H7 (cell line): Measurements from ENCODE around the gene BATF. TPM values are rescaled to one million over a fixed set of nuclear protein-coding genes. Genes with fewer than 3 reads are reported as not detected.

Experiments used
- DNase-seq: peaks from one replicate; pipeline ENCODE4 v3.0.0; 2012
- H3K27me3 ChIP-seq: 2 replicates; pipeline ENCODE4 v1.6.0; 2011; ENCODE audit warnings: mild to moderate bottlenecking, low read length; ENCODE audit not compliant: control insufficient read depth, insufficient read depth
- H3K36me3 ChIP-seq: replicated peaks from 2 replicates; pipeline ENCODE4 v1.5.1; 2011; ENCODE audit warnings: low read length; ENCODE audit not compliant: control insufficient read depth, insufficient read depth
- H3K4me3 ChIP-seq: 2 replicates; pipeline ENCODE4 v1.5.1; 2011; ENCODE audit warnings: low read depth, mild to moderate bottlenecking, control low read depth, low read length, moderate library complexity; ENCODE audit not compliant: insufficient read depth
- total RNA-seq: library from RNA; depleted of rRNA; stranded (reverse); fragments of >200 nt; shearing (Covaris generic); gene quantifications from 2 replicates; pipeline ENCODE4 v1.2.3, GENCODE V29; 2014

The BATF gene
- total RNA-seq, 1 experiment from 2014 or later = not detected

GRCh38 chr14:75572104-75572503 is 49.8 kb downstream of the BATF start:
- H3K27me3 ChIP-seq = no peaks in the 10 kb centered on the region; the same call in 1 of the 2 replicates
- no peak for DNase-seq
- H3K4me3 ChIP-seq = no peak overlapping the region
- H3K36me3 ChIP-seq = no peaks in the 10 kb centered on the region

DNA sequence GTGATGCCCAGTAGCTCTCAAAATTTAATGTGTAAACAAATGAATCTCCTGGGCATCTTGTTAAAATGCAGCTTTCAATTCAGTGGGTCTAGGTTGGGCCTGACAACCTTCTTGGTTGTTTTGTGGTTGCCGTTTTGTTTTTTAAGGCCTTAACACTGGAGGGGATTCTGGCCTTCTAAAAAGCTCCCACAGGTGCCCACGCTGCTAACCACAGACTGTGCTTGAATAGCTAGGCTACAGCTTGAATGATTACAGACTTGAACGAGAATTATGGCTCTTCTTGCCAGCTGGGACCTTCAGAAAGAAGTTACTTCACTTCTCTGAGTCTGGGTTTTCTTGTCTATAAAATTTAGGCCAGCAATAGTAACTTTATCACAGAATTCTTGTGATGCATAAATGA is 54.8 kb downstream of the BATF start:
- H3K4me3 ChIP-seq = no peak overlapping the region
- peaks cover 5% of the 10 kb centered on the region; the same call in 1 of the 2 replicates for H3K27me3 ChIP-seq
- no peaks in the 10 kb centered on the region for H3K36me3 ChIP-seq
- no peak for DNase-seq

- peak overlapping the region; percentile 55 for H3K4me3 ChIP-seq
- no peaks in the 10 kb centered on the region for H3K36me3 ChIP-seq
- peak; percentile 89 for DNase-seq
- peaks cover 5% of the 10 kb centered on the region; the same call in 1 of the 2 replicates for H3K27me3 ChIP-seq
Observed at GRCh38 chr14:75577729-75578101, 55.4 kb downstream of the BATF start.

DNA sequence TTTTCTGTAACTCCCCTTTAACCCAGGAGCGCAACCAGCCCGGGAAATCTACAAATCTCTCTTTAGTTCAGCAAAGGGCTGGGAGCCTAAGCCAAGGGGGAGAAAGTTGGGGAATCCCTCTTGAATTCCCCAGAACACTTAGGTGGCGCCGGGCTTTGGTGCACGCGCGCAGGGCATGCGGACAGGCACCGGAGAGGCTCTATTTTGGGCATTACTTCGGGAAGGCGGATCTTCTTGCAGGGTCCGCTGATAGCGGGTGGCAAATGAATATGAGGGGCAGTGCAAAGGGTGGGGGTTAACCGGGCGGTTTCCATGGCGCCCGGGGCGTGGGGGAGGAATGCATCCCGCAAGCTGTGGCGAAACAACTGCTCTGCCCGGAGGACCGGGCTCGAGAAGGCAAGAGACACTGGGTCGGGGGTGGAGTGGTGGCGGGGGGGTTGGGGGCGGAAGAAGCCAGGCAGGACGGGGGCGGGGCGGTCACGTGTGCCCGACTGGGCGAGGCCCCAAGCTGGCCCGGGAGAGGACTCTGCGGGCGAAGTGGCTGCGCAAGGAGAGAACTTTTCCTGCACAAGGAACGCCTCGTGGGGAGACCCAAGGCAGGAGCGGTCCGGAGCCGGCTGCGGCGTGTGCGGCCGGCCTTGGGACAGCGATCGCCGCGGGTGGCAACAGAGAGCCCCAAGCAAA is 56.0 kb downstream of the BATF start, which contains the start of gene FLVCR2:
FLVCR2 (plus strand) TSS at position 519 of the 684 bp plus-strand sequence. CDS start 353 bp downstream, outside the sequence.
- Histone ChIP-seq H3K27me3 (peaks cover 5% of the 10 kb centered on the region; the same call in 1 of the 2 replicates), H3K4me3 (peak within 1 kb of the TSS; percentile 55), H3K36me3 (no peaks in the 10 kb centered on the region)
- peak; percentile 95 for DNase-seq

GRCh38 chr14:75578786-75579337 is 56.6 kb downstream of the BATF start:
- no peaks in the 10 kb centered on the region for H3K36me3 ChIP-seq
- peak; percentile 74 for DNase-seq
- peak overlapping the region; percentile 55 for H3K4me3 ChIP-seq
- peaks cover 5% of the 10 kb centered on the region; the same call in 1 of the 2 replicates for H3K27me3 ChIP-seq

- Histone ChIP-seq H3K36me3 (no peaks in the 10 kb centered on the region), H3K27me3 (peaks cover 5% of the 10 kb centered on the region; the same call in 1 of the 2 replicates), H3K4me3 (peak overlapping the region; percentile 55)
- no peak for DNase-seq
Observed at GRCh38 chr14:75579338-75579864, 57.1 kb downstream of the BATF start.

GRCh38 chr14:75579882-75580281 is 57.6 kb downstream of the BATF start:
- H3K36me3 ChIP-seq = no peaks in the 10 kb centered on the region
- no peak overlapping the region for H3K4me3 ChIP-seq
- DNase-seq = no peak
- peaks cover 5% of the 10 kb centered on the region; the same call in 1 of the 2 replicates for H3K27me3 ChIP-seq

GRCh38 chr14:75587388-75587787 is 65.1 kb downstream of the BATF start:
- Histone ChIP-seq H3K27me3 (no peaks in the 10 kb centered on the region), H3K36me3 (no peaks in the 10 kb centered on the region), H3K4me3 (no peak overlapping the region)
- DNase-seq = no peak

- no peak overlapping the region for H3K4me3 ChIP-seq
- DNase-seq = no peak
- H3K36me3 ChIP-seq = no peaks in the 10 kb centered on the region
- H3K27me3 ChIP-seq = no peaks in the 10 kb centered on the region
Observed at GRCh38 chr14:75589931-75590330, 67.7 kb downstream of the BATF start.

GRCh38 chr14:75591331-75591946 is 69.2 kb downstream of the BATF start:
- no peaks in the 10 kb centered on the region for H3K27me3 ChIP-seq
- no peaks in the 10 kb centered on the region for H3K36me3 ChIP-seq
- no peak for DNase-seq
- no peak overlapping the region for H3K4me3 ChIP-seq

DNA sequence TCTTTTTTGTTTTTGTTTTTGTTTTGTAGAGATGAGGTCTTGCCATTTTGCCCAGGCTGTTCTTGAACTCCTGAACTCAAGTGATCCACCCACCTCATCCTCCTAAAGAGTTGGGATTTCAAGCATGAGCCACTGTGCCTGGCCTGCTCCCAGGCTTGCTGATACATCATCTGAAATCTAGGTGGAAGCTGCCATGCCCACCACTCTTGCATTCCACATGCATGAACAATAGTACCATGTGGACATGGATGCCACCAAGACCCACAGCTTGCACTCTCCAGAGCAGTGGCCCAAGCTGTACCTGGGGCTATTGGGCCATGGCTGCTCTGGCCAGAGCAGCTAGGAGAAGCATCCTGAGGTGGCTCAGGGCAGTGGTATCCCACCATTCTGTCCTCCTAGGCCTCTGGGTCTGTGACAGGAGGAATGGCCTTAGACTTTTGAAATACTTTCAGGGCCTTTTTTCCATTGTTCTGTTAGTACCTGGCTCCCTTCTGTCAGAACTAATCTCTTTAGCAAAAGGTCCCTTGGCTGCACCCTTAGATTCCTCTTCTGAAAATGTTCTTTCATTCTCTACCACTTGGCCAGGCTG is 69.8 kb downstream of the BATF start:
- H3K27me3 ChIP-seq = no peaks in the 10 kb centered on the region

GRCh38 chr14:75595226-75595625 is 73.0 kb downstream of the BATF start:
- H3K27me3 ChIP-seq = no peaks in the 10 kb centered on the region
- no peak overlapping the region for H3K4me3 ChIP-seq
- no peaks in the 10 kb centered on the region for H3K36me3 ChIP-seq
- DNase-seq = no peak

More for the DNA sequence above, 69.8 kb downstream of the BATF start:
- H3K4me3 ChIP-seq = no peak overlapping the region
- no peaks in the 10 kb centered on the region for H3K36me3 ChIP-seq
- no peak for DNase-seq
